Regular cardiac myocyte (primary cell): ENCODE measurements around the gene NDN. TPM values are rescaled to one million over a fixed set of nuclear protein-coding genes. Genes with fewer than 3 reads are reported as not detected.

ENCODE experiments used
- total RNA-seq: library from RNA; depleted of rRNA; stranded (reverse); fragments of >200 nt; gene quantifications from 2 replicates; pipeline ENCODE4 v1.2.3, GENCODE V29; 2014

Gene NDN
- 43.7 and 59.8 TPM in 2 replicates for total RNA-seq

GRCh38 chr15:23687143-23687470 lies at the start of gene NDN:
Gene NDN (minus strand): TSS chr15:23687305. CDS start chr15:23687217, 88 bp downstream.

GRCh38 chr15:23647421-23648370 lies 39.4 kb downstream of the NDN start, which contains the start of gene MAGEL2:
Gene MAGEL2 (minus strand): TSS chr15:23647867. CDS start chr15:23647742, 125 bp downstream.

Other genes with a start within 250 kb of the NDN start
- gene GOLGA6L2, start 240.1 kb downstream of the NDN start, total RNA-seq: not detected in 2 replicates
- gene MKRN3, start 121.6 kb downstream of the NDN start, total RNA-seq: under 0.01 and 0.19 TPM in 2 replicates
- under 0.01 TPM in 2 replicates for gene MAGEL2, start 39.4 kb downstream of the NDN start, total RNA-seq